Activated T-cell treated with anti-CD3 and anti-CD28 coated beads for 1 hour (primary cell): ENCODE results near the gene CNN2.

Source experiments
- DNase-seq: peaks from one replicate; pipeline ENCODE4 v3.0.0-alpha.2; 2020; ENCODE audit warnings: low read depth

CNN2 gene

GRCh38 chr19:1081301-1082164 is 55.1 kb downstream of the CNN2 start:
- no peak for DNase-seq

DNA sequence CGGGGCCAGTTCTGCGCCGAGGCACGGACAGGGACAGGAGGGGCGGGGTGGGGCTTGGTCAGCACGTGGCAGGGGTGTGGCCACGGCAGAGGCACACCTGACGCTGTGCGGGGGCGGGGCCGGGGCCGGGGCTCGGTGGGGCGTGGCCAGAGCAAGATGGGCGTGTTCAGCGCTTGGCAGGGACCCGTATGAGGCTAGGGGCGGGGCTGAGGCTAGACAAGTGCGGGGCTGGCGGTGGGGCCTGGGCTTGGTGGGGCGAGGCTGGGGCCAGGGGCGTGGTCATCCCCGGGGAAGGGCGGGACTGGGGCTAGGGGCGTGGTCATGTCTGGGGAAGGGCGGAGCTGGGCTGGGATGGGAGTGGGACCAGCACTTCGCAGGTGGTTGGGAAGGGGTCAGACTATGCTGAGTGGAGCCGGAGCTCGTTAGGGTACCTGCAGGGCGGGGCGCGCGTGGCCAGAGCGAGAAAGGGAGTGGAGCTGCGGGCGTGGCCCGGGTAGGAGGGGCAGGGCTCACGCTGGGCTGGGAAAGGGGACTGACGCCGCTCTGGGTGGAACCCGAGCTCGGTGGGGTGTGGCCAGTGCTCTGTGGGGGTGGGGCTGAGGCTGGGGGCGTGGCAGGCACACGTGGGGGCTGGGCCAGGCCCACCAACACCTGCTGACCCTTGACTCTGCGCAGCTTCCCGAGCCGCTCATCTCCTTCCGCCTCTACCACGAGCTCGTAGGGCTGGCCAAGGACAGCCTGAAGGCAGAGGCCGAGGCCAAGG is 55.9 kb downstream of the CNN2 start:
- peak; percentile 76 for DNase-seq

GRCh38 chr19:1082928-1083816 is 56.8 kb downstream of the CNN2 start:
- DNase-seq = no peak

DNA sequence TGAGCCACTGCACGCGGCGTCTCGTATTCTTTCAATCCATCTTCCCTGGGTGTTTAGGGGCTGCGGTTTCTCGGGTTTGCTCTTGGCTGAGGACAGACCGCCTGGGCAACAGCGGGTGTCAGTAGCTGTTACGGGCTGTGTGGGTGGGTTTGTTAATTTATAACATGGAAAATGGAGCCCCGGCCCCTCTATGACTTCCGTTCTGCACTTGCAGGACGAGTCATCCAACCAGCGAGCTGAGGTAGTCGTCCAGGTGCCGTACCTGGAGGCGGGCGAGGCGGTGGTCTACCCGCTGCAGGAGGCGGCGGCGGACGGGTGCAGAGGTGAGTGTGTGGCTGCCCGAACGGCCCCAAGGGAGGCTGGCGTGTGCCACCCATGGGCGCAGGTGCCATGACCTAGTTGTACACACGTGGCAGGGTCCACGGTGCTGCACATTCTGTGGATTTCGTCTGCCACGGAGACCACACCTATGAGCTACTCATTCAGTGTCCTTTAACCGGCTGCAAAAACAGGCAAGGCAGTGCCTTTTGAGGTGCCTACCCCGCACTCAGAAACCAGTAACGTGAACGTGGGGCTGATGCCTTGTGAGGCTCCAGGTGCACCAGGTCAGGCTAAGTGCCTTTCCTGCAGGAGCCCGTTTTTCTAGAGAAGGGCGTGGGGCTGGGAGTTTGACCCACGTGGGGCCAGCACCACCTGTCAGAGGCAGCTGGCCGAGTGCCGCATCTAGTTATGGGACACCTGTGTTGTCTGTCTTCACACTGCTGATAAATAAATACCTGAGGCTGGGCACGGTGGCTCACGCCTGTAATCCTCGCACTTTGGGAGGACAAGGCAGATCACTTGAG is 57.8 kb downstream of the CNN2 start:
- no peak for DNase-seq

DNA sequence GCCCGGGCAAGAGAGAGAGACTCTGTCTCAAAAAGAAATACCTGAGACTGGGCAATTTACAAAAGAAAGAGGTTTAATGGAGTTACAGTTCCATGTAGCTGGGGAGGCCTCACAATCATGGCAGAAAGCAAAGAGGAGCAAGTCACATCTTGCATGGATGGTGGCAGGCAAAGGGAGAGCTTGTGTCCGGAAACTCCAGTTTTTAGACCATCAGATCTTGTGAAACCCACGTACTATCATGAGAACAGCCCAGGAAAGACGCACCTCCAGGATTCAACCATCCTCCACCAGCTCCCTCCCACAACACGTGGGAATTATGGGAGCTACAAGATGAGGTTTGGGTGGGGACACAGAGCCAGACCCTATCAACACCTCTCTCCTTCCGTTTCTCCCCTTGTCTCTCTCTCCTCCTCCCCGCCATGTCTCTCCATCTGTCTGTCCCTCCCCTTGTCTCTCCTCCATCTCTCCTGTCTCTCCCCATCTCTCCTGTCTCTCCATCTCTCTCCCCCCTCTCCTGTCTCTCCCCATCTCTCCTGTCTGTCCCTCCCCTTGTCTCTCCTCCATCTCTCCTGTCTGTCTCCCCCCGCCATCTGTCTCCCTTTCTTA is 58.7 kb downstream of the CNN2 start:
- no peak for DNase-seq

GRCh38 chr19:1085676-1086442 is 59.5 kb downstream of the CNN2 start:
- no peak for DNase-seq

DNA sequence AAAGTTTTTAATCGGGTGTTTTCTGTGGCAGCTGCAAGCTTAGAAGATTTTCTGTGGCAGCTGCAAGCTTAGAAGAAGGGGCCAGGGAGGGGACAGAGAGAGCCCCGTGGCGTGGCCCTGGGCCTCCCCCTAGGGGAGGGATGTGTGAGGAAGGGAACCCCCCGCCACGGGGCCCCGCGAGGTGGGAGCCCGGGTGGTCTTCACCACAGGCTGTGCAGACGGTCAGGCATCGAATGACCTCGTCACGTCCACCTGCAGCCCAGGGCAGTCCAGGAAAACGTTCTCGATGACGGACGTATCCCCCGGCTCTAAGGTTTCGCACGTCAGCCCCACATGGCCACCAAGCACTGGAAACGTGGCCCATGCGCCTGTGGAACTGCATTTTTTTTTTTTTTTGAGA is 60.2 kb downstream of the CNN2 start:
- DNase-seq = no peak

GRCh38 chr19:1087813-1088415 is 61.5 kb downstream of the CNN2 start:
- no peak for DNase-seq

DNA sequence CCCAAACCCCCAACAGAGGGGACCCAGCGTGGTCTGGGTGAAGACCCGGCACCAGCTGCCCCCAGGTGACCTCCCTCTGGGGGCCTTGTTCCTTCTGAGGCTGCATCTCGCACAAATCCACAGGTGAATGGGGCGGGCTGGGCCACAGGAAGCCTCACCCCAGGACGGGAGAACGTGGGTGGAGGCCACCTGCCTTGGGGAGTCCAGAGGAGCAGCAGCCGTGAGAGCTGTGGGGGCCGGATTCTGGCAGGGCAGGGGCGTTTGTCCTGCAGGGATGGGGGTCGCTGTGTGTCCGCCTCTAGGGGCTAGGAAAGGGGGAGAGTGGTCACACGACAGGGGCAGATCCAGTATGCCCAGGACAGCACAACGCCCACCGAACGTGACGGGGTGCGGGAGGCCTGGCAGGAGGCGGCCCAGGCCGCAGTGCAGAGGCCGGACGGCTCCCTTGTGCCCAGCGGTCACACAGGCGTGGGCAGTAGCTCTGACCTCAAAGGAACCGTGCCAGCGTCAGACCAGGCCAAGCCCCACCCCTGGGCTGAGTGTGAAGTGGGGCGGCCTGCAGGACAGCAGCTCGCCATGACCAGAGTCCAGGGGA is 62.1 kb downstream of the CNN2 start:
- no peak for DNase-seq
